ENCODE results near the gene PRR15L. TPM values are rescaled to one million over a fixed set of nuclear protein-coding genes. Genes with fewer than 3 reads are reported as not detected.

PRR15L gene
- total and polyA plus RNA-seq, 2 donors (not counting 1 experiment from before 2014, with no cell fraction given) = not detected

DNA sequence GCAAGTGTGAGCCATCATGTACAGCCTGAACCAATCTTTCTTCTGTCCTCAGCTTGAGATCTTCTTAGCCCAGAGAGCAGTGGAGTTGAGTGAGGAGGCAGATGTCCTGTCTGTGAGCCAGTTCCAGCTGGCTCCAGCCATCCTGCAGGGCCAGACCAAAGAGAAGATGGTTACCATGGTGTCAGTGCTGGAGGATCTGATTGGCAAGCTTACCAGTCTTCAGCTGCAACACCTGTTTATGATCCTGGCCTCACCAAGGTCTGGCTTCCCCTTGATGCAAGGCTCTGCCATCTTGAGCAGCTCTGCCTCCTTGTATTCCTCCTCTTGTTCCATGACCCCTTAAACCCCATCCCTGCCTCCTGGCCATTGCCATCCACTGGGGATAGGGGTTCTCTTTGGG is 22.9 kb upstream of the PRR15L start:
- Histone ChIP-seq H3K27me3 (replicated peaks in 1 of 4; ENCODE audit: control extremely low read depth in 1 of 4, control insufficient read depth in 3 of 4, insufficient read depth in 4 of 4, low read length in 3 of 4) (no peaks in the 10 kb centered on the region), H3K9me3 (ENCODE audit: control extremely low read depth in 1 of 3, control insufficient read depth in 2 of 3, insufficient read depth in 1 of 3, low read length in 2 of 3) (no peaks in the 10 kb centered on the region), H3K4me1 (ENCODE audit: control insufficient read depth in 2 of 2, insufficient read depth in 2 of 2, low read length in 2 of 2) (no peaks in the 10 kb centered on the region), H3K4me2 (replicated peaks; ENCODE audit: low read depth, low read length, poor library complexity, severe bottlenecking) (no peak overlapping the region), H3K4me3 (ENCODE audit: control extremely low read depth in 1 of 5, extremely low read depth in 1 of 5, insufficient read depth in 1 of 5, low read depth in 2 of 5, low read length in 4 of 5) (no peak overlapping the region), H3K27ac (ENCODE audit: low read length in 2 of 2) (no peak overlapping the region), H3K79me2 (ENCODE audit: control insufficient read depth, insufficient read depth, low read length) (no peaks in the 10 kb centered on the region), H2AFZ (ENCODE audit: insufficient read depth, low read depth, low read length, poor library complexity, severe bottlenecking) (no peak overlapping the region), H3K9ac (ENCODE audit: low read length) (no peak overlapping the region), H3K36me3 (replicated peaks in 1 of 2; ENCODE audit: control extremely low read depth in 1 of 2, control insufficient read depth in 1 of 2, extremely low read depth in 1 of 2, insufficient read depth in 2 of 2, low read length in 1 of 2) (peaks cover 2 to 68% of the 10 kb centered on the region in 2 experiments), H4K20me1 (ENCODE audit: control insufficient read depth, insufficient read depth, low read length, poor library complexity, severe bottlenecking) (no peaks in the 10 kb centered on the region)
- CTCF ChIA-PET = interaction anchor here (1.2 to 2.9 kb wide), 4 partner anchors 31 to 100 kb away, joined by 3 to 15 read pairs (median 4); no protein-coding TSS in a partner anchor
- TF ChIP-seq, protein P1, sequence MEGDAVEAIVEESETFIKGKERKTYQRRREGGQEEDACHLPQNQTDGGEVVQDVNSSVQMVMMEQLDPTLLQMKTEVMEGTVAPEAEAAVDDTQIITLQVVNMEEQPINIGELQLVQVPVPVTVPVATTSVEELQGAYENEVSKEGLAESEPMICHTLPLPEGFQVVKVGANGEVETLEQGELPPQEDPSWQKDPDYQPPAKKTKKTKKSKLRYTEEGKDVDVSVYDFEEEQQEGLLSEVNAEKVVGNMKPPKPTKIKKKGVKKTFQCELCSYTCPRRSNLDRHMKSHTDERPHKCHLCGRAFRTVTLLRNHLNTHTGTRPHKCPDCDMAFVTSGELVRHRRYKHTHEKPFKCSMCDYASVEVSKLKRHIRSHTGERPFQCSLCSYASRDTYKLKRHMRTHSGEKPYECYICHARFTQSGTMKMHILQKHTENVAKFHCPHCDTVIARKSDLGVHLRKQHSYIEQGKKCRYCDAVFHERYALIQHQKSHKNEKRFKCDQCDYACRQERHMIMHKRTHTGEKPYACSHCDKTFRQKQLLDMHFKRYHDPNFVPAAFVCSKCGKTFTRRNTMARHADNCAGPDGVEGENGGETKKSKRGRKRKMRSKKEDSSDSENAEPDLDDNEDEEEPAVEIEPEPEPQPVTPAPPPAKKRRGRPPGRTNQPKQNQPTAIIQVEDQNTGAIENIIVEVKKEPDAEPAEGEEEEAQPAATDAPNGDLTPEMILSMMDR (IDR thresholded peaks at IDR 0.05) = no peak
- H3K4me3 Mint-ChIP-seq = no peak overlapping the region
- POLR2A ChIA-PET = no interaction called here
- DNase-seq (no peak), ATAC-seq (ENCODE audit: low read depth) (no peak)
- no peaks in the 10 kb centered on the region for H3K27me3 Mint-ChIP-seq
- no peak overlapping the region for H3K27ac Mint-ChIP-seq
- H3K9me3 Mint-ChIP-seq (ENCODE audit: insufficient read depth) = no peaks in the 10 kb centered on the region
- intact Hi-C loops (cut with micrococcal nuclease) = no loop called here
- no peaks in the 10 kb centered on the region for H3K4me1 Mint-ChIP-seq

DNA sequence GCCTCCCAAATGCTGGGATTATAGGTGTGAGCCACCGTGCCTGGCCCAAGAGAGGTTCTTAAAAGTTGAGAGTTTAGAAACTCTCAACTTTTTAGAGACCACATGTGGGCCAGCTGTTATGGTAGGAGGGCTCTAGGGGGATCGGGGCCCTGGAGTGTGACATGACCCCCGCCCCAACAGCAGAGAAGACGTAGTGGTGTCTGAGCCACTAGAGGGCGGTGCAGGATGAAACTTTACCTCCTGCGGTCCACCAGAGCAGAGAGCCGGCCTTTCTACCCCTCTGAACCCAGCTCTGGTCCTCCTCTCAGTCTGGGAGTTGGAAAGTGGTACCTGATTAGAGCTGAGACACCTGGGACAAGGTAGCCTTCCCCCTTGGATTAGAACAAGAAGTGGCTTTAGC is 20.6 kb upstream of the PRR15L start:
- Mint-ChIP-seq H3K9me3 (ENCODE audit: insufficient read depth) (no peaks in the 10 kb centered on the region), H3K27ac (no peak overlapping the region), H3K27me3 (no peaks in the 10 kb centered on the region), H3K4me1 (peaks cover 2% of the 10 kb centered on the region), H3K4me3 (no peak overlapping the region)
- Histone ChIP-seq H4K20me1 (ENCODE audit: control insufficient read depth, insufficient read depth, low read length, poor library complexity, severe bottlenecking) (no peaks in the 10 kb centered on the region), H3K27me3 (replicated peaks in 1 of 4; ENCODE audit: control extremely low read depth in 1 of 4, control insufficient read depth in 3 of 4, insufficient read depth in 4 of 4, low read length in 3 of 4) (no peaks in the 10 kb centered on the region), H3K4me3 (ENCODE audit: control extremely low read depth in 1 of 5, extremely low read depth in 1 of 5, insufficient read depth in 1 of 5, low read depth in 2 of 5, low read length in 4 of 5) (no peak overlapping the region), H2AFZ (ENCODE audit: insufficient read depth, low read depth, low read length, poor library complexity, severe bottlenecking) (no peak overlapping the region), H3K79me2 (ENCODE audit: control insufficient read depth, insufficient read depth, low read length) (no peaks in the 10 kb centered on the region), H3K4me2 (replicated peaks; ENCODE audit: low read depth, low read length, poor library complexity, severe bottlenecking) (no peak overlapping the region), H3K36me3 (replicated peaks in 1 of 2; ENCODE audit: control extremely low read depth in 1 of 2, control insufficient read depth in 1 of 2, extremely low read depth in 1 of 2, insufficient read depth in 2 of 2, low read length in 1 of 2) (peaks cover 2 to 86% of the 10 kb centered on the region in 2 experiments), H3K4me1 (ENCODE audit: control insufficient read depth in 2 of 2, insufficient read depth in 2 of 2, low read length in 2 of 2) (no peaks in the 10 kb centered on the region), H3K9ac (ENCODE audit: low read length) (no peak overlapping the region), H3K9me3 (ENCODE audit: control extremely low read depth in 1 of 3, control insufficient read depth in 2 of 3, insufficient read depth in 1 of 3, low read length in 2 of 3) (no peaks in the 10 kb centered on the region), H3K27ac (ENCODE audit: low read length in 2 of 2) (no peak overlapping the region)
- peak; percentile 67 for DNase-seq
- ChIA-PET CTCF (interaction anchor here (0.6 to 3.2 kb wide), 27 partner anchors 9 to 157 kb away, joined by 3 to 20 read pairs (median 4); partner anchors contain the start of gene PNPO), POLR2A (no interaction called here)
- peak; percentile 88 for ATAC-seq (ENCODE audit: low read depth)
- intact Hi-C loops (cut with micrococcal nuclease) = loop anchor here (1.0 to 2.0 kb wide), 3 partner anchors 34 to 96 kb away; no protein-coding TSS in a partner anchor
- 35% methylated on average over 2 of the region's 7 CpGs for WGBS (ENCODE audit: insufficient coverage)
- no peak for TF ChIP-seq EZH2 (IDR thresholded peaks at IDR 0.05; ENCODE audit: borderline replicate concordance, insufficient read depth, low read depth, low read length, poor library complexity, severe bottlenecking)
- TF ChIP-seq, protein P1 (IDR thresholded peaks at IDR 0.05) = peak; percentile 77

Measured in B cell (primary cell).